Measurements from ENCODE around the gene LENEP.

The LENEP gene, protein sequence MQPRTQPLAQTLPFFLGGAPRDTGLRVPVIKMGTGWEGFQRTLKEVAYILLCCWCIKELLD

DNA sequence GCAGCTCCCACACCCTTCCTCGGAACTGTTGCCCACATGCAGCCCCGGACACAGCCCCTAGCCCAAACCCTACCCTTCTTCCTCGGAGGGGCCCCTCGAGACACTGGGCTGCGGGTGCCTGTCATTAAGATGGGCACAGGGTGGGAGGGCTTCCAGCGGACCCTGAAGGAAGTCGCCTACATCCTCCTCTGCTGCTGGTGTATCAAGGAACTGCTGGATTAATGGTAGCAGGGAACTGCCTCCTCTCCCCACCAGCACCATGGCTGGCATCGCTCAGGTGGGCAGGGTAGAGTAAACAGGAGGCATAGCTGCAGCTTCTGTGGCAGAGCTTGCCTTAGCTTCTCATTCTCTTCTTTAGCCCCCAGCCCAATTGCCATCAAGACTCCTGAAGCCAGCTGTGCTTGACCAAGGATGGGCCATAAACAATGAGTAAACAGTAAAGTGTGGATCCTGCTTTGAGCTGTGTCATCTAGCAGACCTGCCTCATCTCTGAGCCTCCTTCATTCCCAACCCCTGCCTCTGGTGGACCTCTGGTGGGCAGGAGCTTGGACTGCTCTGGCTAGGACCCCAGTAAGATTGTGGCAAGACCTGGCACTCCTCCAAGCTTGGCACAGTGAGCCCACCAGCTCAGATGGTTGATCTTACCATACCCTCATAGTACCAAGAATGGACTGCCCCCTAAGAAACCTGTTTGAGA, at the start of gene LENEP:
Gene LENEP, plus strand, starts transcription at position 15 of the 697 bp plus-strand sequence. Its CDS starts 22 bp downstream, at position 37.
- no peak for DNase-seq (ENCODE audit: low read depth)

DNA sequence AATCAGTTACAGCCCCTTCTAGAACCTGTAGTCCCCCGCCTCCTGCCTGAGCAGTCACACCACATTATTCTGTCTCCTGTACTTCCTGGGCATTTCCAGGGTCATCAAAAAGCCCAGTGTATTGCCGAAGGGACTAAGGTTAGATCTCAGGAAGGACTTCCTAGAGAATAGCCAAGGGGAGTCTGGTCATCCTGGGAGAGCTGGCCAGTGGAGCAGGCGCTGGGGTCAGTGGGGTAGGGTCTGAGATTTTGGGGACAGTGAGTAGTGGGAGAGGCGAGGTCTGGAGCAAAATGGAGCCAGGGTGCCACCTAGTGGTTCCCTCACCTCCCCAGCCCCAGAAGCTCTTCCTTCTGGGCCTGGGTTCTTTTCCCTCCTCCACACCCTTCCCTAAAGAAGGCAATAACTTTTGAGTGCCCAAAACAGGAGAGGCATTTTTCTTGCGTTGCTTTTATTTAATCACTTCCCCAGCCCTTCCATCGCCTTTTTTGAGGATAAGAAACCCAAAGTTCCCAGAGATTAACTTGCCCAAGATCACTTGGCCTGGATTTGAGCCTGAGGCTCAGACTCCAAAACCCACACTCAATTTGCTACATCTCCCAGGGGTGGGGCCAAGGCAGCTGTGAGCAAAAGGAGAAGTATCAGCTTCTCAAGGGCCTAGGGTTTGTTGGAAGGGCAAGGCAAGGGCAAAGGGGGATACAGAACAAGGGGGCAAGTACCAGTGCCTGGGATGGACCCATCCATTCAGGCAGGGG, 49.6 kb upstream of the LENEP start:
- DNase-seq (ENCODE audit: low read depth), result no peak

DNA sequence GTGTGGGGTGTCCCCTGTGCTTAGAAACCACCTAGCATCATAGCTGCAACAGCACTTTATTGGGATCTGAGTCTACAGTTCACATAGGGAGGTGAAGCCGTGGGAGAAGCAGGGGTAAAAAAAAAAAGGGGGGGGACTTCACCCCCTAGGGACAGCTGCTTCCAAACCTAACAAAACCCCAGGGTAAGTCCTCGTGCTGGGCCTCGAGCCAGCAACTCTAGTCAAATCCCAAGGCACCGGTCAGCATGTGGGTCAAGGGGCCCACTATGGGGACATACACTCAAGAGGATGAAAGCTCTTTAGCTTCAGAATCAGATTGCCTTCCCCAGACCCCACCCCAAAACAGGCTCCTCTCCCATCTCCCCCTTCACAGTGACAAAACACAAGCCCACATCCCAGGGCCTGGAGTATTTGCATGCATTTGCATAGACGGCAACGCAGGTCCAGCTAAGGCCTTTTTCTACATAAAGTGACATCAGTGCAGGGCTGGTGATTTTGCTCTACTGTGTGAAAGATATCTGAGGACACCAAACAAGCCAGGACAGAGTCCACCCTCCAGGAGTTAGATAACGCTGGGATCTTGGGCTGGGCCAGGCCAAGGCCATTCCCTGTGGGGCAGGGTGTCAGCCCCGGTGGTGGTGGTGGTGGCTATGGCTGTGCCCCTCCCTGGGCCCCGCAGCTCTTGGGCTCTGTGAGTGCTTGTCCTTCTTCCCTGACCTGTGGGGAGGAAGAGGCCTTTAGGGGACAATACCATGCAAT, 48.8 kb upstream of the LENEP start:
- DNase-seq (ENCODE audit: low read depth), result no peak

DNA sequence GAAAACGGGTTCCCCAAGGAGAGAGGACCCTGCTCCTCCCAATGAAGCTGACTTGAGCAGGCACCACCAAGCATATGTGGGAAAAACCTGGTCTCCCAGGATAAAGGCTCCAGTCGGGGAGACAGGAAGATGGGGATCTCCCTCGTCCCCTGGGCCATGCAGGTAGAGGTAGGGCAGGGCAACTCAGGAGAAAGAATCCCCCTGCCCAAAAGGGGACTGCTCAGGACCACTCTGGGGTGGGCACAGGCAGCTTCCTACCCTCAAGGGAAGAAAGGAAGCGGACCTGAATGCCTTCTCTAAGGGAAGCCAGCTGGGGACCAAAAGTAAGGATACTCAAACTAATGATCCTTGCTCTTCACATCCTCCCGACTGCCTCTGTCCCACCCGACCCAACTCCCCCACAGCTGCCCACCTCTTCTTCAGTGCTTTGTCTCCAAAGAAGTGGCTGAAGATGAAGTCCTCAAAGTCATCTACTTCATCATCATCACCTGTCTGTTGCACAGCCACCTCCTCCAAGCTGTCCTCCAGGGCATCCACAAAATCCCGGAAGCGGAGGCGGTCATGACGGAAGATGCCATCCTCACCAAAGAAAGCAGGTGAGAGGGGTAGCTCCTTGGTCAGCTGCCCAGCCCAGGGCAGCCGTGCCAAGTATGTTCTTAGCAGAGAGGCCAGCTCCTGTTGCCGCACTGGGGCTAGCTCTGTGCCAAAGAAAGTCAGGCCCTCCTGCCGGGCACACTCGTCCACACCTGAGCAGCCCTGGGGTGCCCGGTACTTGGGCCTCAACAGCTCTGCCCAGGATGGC, 48.0 kb upstream of the LENEP start:
- DNase-seq (ENCODE audit: low read depth), result no peak

DNA sequence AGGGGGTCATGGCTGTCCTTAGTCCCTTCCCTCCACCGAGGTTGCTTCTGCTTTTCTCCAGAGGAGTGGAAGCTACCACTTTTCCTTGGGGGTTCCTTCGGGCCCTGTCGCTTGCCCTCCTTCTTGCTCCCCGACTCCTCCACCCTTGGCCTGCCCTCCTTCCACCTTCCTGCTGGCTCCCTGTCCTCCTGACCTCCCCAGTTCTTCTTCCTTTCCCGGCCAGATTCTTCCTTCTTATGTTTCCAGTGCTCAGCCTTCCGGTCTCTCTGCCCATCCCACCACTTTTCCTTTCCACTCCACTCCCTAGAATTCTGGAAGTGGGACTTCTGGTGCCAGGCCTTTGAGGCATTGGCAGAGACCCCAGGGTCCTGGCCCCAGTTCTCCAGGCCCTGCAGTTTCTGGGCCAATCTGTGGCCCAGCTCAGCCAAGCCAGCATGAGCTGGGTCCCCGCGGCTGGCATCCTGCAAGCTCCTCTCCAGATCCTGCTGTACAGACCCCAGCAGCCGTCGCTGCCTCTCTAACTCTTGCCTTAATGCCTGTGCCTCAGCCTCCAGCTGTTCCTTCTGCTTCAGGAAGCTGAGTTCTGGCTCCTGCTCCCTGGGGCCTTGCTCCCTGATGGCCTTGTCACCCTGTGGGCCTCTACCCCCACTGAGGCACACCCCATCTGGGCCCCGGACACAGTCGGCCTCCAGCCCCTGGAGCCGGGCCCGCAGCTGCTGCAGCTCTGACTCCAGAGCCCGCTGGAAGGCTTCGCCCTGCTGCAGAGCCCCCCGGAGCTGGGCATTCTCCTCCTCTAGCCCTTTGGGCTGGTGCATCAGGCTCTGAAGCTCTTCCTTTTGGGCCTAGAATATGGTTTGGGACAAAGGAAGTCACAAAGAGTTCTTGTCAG, 47.2 kb upstream of the LENEP start:
- no peak for DNase-seq (ENCODE audit: low read depth)

DNA sequence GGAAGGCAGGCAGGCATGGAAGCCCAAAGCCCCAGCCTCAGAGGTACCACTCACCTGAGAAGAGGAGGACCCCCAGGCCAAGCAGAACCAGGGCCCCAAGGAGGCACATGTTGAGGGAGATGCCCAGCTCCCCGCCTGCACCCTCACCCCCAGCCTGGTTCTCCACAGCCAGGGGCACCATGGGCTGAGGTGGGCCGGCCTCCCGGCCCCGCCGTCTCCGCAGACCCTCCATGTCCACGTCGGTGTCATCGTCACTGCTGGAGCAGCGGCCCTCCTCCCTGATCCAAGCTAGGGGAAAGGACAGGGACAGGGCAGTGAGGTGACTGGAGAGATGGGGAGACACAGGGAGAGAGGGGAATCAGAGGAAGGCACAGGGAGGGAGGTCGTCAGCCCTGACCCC, 45.3 kb upstream of the LENEP start:
- DNase-seq (ENCODE audit: low read depth), result no peak

DNA sequence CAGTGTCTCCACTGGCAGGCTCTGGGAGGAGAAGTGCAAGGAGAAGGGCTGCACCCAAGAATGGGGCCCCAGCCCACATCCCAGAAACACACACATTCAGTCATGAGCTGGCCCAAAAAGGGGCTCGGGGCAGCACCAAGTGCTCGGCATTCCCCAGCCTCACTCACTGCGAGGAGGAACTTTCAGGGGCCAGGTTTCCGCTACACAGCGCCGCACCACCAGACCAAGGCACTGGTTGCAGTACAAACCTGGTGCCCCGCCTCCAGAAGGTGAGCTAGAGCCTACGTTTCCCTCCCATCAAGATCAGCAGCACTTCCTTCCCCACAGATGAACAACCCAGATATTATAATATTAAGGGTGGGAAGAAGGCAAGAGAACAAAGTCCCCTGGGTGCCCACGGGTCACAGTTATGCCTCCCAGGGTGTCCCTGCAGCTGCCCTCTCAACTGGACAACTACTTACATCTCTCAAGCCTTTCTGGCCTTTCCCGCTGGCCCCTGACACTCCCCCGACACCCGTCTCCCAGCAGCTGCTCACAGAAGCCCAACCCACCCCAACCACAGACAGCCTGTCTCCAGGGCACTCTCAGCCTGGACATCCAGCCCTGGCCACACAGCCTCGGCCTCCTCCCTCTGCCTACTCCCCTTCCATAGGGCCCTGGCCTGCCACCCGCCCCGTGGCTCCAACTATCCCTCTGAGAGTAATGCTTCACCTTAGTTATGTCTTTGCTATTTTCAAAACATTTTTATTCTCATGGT, 41.3 kb upstream of the LENEP start:
- no peak for DNase-seq (ENCODE audit: low read depth)

DNA sequence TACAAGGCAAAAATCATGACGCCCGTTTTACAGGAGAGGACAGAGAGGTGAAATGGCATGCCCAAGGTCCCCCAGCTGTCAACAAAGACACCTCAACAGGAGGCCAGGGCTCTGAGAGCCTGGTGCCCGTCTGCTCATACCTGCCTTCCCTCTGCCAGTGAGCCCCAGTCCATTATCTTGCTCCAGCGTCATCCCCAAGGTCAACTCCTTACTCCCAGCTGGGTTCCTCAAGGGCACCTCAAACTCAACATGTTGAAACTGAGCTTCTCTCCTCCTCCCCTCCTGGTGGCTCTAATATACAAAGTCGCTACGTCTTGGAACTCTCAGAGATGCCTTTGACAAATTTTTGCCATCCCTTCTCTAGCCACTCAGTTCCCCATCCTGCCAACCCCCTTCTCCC, 40.7 kb upstream of the LENEP start:
- DNase-seq (ENCODE audit: low read depth), result no peak

DNA sequence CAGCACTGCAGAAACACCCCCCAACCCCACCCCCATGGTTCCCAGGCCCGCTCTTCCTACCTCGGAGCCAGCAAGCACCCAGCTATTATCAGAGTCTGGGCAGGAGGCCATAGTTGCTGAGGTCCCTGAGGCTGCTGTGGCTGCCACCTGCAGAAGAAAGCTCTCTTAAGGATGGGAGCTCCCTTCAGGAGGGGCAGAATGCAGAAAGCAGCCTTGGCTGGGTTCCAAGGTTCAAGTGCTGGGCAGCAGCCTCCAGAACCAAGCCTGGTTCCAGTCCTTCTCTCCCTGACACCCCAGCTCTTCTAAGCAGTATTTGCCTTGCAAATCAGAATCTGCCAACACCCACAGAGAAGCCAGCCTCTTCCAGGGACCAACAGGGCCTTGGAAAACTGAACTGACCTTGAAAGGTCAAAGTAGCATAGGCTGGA, 39.8 kb upstream of the LENEP start:
- no peak for DNase-seq (ENCODE audit: low read depth)

DNA sequence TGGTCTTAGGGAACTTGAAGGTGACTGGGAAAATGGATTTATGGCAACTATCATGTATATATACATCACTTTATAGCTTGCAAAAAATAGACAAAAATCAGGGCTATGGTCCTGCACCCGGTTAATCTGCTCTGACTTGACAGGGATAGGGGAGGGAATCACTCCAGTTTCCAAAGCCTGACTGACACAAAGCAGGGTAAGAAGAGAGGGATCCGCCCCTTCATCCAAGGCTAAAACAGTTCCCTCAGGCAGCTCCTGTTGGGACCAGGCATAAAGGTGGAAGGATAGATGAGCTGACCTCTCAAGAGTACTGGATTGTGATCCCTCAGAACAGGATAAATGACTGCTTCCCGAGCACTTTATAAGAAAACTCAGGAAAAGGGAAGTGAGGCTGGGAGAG, 38.8 kb upstream of the LENEP start:
- no peak for DNase-seq (ENCODE audit: low read depth)

DNA sequence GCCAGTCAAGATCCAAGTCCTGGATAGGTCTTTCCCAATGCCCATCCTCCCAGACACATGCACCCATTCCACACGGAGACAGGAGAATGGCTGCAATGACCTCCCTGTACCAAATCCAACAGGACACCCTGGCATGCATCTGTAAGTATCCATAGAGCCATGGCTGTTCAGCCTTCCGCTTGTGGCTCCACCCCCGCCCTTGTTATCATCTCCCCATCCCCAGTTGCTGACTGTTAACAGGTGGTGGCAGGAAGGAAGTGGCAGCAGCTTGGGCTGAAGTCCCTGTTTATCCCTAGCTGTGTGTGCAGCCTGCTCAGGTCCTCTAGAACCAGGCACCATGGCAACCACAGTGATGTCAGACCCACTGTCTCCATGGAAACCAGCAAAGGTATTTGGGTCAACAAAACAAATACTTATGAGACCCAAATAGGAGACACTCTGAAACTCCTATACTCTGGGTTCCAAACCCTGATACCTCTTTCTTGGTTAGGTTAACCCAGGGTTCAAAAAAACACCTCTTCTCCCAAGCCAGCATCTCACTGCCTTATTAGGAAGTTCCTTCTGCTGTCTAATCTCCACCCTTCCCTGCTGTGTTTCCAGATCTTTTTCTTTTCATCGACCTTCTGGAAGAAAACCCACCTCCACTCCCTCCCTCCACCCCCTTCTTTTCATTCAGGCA, 38.2 kb upstream of the LENEP start:
- no peak for DNase-seq (ENCODE audit: low read depth)

DNA sequence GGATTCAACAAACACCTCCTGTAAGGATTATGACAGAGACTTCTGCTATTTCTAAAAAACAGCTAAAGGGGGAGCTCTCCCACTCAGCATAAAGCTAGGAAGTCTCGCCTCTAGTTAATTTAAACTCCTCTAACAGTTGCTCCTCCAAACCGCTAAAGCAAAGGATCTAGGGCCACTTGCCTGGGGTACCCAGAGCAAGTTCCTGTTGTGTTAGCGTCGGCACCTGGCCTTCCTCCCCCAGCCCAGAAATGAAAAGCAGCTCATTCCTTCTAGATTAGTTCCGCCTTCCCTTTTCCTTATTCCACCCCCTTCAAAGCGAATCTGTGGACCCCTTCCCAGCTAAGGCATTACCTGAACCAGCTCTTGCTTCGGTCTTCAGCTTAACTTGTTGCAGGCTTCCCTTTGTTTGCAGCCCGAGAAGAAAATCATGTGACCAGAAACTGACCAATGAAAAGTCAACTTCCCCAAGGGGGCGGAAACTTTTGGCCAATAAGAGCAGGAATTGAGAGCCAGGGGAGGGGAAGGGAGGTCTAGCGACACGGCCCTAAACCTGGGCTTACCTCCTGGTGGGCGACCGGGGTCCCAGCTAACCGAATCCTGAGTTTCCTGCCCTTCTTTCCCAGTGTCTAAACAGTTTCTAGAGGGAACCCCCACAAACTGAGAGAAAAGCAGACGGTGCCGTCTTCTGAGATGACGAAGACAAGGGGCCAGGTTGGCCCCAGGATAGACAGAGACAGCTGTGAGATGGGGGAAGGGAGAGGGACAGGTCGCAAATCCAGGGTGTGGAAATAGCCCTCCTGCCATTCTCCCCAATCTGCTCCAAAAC, 37.5 kb upstream of the LENEP start, which contains the start of gene PBXIP1:
Gene PBXIP1, minus strand, starts transcription at position 382 of the 826 bp plus-strand sequence. CDS start 2,378 bp downstream, outside the sequence.
- DNase-seq (ENCODE audit: low read depth), result peak; percentile 84

DNA sequence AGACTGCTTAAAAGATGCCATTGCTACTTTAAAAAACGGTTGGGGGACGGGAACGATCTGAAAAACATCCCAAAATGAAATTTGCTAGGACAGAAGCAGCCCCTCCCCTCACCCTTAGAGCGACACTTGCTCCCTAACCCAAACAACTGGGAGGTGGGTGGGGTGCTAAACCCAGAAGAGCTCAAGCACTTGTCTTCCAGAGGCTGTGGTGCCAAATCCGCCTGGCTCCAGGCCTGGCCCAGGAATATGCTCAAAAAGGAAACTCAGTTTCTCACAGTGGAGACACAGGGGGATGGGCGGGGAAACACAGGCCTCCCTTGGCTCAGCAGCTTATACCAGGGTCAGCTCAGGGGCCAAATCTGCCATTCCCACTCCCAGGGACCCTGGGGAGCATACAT, 36.8 kb upstream of the LENEP start:
- DNase-seq (ENCODE audit: low read depth), result no peak

DNA sequence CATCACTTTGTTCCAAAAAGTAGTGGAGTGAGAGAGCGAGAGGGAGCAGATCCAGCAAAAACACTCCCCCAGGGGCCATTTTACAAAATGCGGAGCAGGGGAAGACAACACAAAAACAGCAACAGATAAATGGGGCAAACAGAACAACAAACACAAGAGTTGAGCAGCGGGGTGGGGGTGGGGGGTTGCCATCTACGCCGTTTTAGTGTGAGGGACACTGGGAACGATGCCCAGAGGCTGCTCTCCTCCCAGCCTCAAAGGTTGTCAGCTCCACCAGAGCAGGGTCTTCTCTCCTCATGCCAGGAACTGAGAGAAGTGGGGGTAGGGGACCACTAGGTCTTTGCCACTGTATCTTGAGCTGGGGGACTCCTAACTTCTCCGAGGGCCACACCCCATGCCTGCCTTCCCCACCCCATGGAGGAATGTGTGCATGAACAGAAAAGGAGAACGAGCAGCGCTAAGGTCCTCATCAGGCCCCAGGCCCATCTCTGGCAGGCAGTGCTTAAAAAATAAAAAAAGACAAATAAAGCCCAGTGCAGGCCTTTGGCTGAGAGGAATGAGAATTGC, 36.2 kb upstream of the LENEP start:
- no peak for DNase-seq (ENCODE audit: low read depth)

DNA sequence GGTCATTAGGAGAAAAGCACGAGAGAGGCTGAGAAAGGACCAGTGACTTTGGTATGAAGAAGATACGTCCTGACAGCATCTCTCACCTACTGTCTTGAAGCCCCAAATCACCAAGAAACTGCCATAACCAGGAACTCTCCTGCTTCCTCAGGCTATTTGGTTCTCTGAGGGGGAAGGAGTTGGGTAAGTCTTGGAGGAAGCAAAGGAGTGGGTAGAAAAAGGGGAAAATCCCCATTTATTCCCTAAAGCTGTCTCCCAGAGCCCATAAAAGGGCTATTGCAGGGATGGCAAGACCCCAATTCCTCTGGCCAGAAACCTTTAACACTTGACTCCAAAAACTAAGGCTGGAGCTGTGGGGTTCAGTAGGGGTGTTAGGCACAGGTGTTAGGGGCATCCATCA, 35.4 kb upstream of the LENEP start:
- no peak for DNase-seq (ENCODE audit: low read depth)

DNA sequence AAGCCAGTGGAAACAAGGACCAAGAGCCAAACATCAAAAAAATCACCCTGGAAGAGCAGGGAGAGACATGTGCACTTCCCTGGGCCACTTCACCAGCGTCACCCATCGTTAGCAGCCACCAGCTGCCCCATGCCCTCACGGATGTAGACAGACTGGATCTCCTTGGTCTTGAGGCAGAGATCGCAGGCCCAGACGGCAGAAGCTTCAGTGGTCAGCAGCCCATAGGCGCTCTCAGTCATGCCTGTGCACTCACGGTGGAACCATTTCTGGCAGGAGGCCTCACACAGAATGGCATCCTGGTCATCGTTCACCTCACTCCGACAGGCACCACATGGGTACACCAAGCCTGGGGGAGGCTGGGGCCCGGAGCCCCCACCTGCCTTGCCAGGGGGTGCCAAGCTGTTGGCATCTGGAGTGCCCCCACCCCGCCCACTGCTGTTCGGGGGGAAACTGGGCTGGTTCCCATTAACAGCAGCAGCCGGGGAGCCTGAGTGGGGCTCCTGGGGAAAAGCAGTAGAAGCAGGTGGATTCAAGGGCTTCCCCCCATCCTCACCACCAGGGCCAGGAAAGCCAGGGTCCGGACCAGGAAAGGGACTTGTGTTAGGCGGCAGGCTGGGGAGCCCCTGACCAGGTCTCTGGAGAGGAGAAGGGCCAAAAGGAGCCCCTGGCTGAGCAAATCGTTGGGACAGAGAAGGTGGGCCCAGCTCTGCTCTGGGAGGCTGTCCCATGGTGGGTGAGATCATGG, 34.5 kb upstream of the LENEP start:
- DNase-seq (ENCODE audit: low read depth), result no peak

DNA sequence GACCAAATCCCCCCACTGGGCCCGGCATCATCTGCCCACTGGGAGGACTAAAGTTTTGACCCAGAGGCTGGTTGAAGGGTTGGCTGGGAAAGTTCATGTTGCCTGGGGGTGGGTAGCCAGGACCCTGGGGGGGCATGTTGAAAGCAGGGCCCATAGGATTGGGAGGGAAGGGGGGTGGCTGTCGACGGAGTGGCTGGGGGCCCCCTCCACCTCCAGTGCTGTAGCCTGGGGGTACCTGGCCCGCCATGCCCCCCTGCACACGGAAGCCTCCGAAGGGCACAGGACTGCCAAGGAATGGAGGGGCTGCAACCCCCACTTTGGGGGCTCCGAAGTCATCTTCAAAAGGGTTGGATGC, 34.0 kb upstream of the LENEP start:
- no peak for DNase-seq (ENCODE audit: low read depth)
